ENCODE data around the gene PARP3. TPM values are rescaled to one million over a fixed set of nuclear protein-coding genes. Genes with fewer than 3 reads are reported as not detected.

PARP3 gene
- total RNA-seq, 1 donor from 2014 or later, result 9.9 TPM

DNA sequence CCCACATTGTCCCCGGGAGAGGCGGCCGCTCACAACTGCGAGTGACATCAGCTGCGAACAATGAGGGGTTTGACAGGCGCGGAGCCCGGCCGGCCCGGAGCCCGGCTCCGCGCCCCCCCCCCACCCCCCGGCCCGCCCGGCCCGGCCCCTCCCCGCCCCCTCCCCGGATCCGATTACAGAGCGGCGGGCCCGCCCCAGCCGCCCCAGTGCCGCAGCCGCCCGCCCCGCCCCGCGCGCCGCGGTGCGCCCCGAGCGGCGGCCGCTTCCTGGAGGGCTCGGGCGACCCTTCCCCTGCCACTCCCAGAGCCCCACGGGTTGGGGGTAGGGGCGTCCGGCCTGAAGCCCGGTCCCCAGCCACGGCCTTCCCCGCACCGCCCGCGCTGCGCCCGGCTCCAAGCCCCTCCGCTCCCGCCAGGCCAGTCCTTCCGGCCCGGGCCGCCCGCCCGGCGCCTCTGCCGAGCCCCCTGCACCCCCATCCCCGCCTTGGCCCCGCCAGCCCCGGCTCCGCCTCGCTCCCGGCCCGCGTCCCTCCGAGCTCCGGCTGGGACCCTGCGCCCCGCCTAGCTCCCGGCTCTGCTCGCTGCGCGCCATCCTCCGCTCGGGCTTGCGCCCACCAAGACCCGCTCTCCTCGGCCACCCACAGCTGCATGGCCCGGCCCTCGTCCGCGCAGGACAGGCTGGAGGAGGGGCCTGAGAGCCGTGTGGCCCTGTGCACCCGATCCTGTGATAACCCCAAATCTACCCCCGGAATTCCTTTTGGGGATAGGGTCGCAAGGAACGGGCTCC, 25.4 kb downstream of the PARP3 start, which contains the start of gene PCBP4:
Gene PCBP4, minus strand, starts transcription at position 71 of the 786 bp plus-strand sequence. CDS start 6,214 bp downstream, outside the sequence.
- peak; percentile 50 for DNase-seq

DNA sequence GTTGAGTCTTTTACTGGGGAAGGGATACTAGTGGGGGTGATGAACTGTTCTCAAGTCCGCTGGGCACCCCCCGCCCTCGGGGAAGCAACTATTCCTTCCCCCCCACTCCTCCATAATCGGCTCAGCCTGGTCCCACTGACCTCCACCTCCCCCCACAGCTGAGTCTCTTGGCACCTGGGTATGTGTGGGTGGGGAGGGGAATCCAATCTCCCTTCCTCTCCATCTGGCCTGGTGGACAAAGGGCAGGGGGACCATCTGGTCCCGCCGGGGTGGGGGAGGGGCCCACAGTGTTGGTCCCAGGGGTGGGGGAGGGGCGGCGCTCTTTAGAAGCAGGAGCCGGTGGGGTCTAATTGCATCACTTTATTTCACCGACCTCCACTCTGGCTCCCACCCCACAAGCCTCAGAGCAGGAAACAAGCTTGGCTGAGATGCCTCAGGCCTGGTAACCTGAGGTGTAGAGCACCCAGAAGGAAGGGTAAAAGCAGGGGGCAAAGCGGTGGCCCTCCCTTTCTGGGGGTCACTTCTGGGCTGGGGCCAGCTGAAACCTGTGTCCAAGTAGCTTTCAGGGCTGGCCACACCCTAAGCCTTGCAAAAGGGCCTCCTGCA, 26.1 kb downstream of the PARP3 start:
- peak; percentile 56 for DNase-seq

DNA sequence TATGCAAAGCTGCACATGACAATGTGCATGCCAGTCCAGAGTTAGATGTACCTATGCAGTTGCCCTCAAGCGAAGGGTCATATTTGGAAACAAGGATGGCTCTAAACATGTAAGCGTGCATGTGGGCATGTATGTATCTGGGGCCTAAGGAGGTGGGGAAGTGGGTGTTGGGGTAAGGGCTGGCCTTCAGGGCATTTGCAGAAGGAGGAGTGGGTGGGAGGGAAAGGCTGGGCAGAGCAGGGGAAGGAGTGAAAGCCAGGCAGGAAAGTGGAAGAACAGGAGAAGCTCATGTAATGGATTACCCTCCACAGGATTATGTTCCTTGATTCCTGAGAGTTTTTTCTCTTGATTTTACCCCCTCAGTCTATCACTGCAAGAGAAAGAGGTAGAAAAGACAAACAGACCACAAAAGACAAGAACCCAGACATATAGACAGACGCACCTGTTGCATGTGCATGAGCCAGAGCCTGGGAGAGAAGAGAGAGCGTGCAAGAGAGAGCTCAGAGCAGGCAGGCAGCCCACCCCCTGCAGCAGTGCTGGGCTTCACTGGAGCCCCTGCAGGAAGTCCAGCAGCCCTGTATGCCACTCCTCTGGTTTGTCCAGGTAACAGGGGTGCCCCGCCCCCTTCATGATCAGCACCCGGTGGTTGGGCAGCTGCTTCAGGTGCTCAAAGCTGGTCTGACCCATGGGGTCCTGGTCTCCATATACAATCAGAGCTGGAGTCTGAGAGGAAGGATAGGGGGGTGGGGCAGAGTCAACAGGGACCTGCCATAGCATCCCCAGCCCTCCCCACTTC, 26.9 kb downstream of the PARP3 start:
- peak; percentile 7 for DNase-seq

DNA sequence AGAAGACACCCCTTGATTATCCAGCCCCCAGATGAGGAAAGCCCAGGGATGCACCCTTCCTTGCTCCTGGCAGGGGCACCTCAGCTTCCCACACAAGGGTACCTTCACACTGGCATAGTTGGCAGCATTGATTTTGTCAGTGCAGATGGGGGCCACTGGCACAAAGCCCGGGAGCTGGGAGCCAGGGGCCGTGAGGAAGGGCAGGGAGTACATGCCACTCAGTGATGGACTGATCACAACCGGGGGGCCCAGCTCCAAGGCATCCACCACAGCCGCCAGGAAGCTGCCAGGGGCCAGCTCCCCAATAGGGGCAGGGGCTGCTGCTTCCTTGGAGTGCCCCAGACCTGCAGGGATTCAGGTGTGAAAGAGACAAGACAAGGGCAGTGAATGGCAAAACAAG, 27.7 kb downstream of the PARP3 start:
- no peak for DNase-seq

DNA sequence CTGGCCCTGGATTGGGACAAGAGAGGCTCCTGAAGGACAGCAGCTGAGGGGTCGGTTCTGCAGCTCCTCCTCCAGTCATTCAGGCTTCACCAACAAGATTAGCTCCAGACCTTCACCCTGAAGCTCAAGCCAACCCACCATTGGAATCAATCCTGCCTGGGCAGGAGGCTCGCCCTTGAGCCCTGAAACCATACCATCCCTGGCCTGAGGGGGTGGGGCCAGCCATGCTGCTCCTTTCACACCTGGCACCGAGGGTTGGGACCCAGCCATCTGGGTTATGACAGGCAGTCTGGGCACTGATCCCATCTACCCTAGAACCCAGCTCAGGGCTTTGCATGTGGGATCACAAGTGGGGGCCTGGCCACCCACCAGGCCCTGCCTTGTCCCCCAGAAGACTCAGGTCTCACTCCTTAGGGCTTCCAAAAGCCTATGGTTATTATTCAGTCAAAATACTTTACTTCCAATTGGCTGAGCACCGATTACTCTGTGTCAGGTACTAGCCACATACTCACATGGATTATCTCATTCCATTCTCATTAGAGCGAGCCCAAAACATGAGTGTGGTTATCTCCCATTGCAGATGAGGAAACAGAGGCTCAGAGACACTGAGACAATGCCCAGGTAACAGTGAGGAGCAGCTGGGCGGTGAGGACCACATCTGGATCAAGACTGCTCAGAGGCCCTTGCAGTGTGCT, 28.6 kb downstream of the PARP3 start:
- no peak for DNase-seq

DNA sequence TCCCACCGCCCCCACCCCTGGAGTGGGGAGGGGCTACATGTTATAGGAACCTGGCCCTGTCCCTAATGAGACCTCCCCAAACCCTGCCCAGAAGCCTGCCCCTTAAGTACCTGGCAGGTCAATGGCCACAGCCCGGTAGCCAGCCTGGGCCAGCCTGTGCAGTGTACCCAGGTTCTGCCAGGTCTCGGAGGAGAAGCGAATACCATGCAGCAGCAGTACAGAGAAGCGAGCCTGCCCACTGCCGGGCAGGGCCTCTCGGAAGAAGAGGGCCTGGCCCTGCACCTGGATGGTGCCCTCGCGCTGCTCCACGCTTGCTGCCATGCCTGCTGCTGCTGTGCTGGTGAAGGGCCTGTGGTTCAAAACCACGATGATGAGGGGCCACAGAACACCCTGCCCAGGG, 29.2 kb downstream of the PARP3 start:
- no peak for DNase-seq

DNA sequence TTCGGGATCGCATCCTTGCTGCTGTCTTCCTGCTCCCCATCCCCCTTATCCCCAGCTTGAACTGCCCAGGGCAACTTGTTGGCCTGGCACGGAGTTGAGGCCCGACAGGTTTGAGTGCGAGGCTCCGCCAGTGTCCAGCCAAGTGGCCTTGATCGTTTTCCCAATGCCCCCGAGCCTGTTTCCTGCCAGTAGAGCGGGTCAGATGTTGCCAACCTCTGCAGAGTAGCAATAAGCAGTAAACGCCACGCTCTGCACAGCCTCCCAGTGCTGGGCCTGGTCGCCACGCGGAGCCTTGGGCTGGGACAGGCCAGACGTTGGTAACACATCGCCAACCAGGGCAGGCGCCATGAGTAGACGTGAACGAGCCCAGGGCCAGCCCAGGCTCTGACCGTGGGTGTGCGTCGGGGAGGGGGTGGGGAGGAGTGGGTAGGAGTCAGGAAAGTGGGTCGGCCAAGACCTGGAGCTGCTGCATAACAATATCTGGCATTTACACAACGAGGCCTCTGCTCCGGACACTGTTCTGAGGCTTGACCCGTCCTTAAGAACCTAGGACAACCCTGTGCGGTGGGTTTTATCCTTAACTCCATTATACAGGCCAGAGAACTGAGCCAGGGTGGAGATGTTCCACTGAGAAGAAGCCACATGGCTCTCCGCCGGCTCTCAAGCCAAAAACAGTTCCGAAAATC, 32.3 kb downstream of the PARP3 start:
- DNase-seq, result no peak

DNA sequence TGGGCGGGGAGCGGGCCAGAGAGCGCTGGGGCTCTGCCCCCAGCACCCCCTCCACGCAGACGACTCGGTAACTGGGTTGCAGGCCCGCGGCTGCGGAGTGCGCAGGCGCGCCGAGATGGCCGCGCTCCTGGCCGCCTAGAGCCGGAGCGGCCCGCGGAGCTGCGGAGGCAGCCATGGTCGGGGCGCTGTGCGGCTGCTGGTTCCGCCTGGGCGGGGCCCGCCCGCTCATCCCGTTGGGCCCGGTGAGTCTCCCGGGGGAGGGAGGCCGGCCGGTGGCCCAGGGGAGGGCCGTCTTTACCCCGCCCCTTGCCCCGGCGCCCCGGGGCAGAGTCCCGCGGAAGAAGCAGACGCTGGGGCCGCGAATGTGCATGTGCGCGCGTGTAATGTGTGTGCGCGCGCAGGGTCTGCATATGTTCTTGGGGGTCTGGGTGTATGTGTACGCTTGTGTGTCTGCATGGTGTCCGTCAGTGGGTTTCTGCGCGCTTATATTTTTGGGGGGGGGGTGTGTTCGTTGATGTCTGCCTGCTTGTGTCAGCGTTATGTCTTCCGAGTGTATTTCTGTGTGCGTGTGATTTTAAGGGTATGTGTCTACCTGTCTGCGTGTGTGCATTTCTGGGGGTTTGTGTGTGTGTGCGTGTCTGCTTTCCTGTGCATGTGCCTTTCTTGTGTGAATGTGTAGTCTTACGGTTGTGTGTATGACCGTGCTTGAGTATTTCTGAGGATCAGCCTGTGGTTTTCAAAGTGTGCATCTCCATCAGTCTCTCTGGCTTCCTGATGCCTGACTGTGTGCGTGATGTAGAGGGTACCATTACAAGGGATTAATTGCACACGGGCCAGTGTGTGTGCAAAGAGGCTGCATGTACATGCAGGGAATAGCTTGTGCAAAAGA, 33.0 kb downstream of the PARP3 start, which contains the start of gene ABHD14A:
Gene ABHD14A, plus strand, starts transcription at position 102 of the 889 bp plus-strand sequence. Its CDS starts 72 bp downstream, at position 174.
- peak; percentile 75 for DNase-seq

DNA sequence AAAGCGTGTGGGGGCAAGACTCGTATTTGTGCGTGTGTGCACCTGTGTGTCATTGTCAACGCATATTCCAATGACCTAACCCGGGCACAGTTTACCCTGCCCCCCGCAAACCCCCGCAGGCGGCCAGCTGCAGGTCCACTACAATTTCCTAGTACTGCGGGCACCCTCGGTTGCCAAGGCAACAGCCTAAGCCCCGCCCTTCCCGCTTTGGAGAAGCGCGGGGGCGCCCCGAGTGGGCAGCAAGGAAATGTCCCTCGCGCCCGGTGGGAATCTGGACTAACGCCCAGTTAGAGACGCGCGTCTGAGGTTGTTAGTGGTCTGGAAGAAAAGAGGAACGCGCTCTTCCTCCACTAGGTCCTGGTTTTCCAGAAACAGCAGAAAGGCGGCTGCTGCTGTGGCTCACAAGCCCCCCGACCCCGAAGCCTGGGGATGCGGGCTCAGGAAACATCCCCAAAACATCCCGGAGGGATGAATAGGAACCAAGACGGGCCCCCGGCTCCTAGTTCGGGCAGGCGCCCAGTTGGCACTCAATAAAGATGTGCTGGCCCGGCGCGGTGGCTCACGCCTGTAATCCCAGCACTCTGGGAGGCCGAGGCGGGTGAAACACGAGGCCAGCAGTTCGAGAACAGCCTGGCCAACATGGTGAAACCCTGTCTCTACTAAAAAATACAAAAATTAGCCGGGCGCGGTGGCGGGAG, 33.8 kb downstream of the PARP3 start:
- peak; percentile 67 for DNase-seq

DNA sequence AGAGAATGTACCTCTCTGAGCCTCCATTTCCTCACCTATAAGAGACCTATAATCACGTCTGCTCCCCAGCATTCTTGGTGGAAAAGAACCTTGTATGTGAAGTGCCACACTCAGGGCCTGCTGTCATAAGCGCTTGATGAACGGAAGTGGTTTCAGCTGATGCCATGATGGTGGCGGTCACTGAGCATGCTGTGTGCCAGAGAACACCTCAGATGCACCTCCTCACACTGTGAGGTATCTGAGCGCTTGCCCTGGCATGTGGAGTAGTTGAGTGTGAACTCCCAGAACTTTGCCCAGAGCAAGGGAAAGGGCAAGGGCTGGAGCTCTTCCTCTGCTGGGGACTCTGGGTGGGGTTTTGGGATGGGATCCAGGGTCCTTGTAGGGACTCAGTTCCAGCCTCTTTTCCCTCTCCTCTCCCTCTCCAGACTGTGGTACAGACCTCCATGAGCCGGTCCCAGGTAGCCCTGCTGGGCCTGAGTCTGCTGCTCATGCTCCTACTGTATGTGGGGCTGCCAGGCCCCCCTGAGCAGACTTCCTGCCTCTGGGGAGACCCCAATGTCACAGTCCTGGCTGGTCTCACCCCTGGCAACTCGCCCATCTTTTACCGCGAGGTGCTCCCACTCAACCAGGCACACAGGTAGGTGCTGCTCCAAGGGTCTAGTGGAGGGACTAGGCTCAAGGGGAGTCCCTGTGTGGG, 35.4 kb downstream of the PARP3 start:
- DNase-seq, result no peak

DNA sequence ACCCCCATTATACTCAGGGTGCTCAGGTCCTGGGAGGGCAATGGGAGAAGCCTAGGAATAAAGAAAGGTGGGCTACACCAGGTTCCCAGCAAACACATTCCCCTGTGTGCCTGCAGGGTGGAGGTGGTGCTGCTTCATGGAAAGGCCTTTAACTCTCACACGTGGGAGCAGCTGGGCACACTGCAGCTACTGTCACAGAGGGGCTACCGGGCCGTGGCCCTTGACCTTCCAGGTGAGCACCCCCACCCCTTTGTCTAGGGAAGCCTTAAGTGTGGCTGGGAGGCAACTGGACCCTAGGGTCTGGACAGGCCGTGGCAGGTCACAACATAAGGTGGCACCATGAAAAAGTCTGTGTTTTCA, 36.0 kb downstream of the PARP3 start:
- no peak for DNase-seq

DNA sequence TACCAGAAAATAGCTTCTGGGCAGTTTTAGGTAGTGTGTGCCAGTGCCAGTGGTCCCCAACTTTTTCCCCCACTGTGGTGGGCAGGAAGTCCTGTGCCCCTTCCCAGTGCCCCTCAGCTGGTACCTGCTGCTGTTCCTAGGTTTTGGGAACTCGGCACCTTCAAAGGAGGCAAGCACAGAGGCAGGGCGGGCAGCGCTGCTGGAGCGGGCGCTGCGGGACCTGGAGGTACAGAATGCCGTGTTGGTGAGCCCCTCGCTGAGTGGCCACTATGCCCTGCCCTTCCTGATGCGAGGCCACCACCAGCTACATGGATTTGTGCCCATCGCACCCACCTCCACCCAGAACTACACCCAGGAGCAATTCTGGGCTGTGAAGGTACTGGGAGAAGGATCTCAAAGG, 38.1 kb downstream of the PARP3 start:
- DNase-seq, result no peak

DNA sequence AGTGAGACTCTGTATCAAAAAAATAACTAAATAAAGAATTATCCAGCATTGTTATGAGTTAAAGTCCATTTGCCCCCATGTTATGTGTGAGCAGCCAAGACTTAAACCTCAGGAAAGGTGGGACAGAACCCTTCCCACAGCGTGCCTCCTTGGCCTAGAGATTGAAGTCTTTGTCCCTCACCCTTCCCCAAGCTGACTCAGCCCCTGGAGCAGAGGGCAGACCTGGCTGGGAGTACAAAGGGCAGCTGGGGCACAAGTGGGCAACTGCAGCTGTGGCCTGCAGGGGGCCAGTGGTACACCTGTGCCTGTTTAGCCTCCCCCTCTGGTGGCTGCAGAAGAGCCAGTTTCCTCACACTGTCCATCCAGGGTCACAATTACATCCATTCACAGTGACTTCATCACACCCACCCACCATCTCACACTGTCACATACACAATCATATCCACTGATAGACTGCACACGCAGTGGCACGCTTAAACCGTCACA, 40.2 kb downstream of the PARP3 start:
- DNase-seq, result peak; percentile 61

DNA sequence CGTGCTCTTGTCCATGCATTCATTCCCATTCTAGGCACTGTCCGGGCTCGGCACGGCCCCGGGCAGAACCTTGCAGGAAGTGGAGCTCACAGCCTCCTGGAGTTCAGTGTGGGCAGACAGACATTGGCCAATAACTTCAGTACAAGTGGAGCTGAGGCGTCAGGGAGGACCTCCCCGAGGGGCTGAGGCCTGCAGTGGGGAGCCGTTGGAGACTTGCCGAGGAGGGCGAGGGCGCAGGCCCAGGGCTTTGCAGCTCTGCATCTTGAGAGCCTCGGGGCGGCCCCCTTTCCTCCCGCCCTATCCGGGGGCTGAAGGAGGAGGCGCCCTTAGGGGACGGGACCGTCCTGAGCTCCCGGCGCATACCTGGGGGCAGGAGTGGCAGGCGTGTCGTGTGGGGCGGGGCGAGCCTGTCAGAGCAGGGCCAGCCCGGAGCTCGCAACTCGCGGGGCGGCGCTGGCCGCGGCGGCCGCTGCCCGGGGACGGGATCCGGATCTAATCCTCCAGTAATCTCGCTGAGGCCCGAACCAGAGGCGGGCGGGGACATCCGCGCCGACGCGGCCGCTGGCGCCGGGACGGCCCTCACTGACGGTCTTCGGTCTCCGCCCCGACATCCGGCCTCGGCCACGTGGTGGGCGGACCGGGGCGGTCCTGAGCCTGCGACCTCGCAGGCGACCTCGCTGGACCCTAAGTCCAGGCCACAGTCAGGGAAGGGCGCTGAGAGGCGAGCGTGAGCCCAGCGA, 40.8 kb downstream of the PARP3 start, which contains the start of gene ACY1:
Gene ACY1, plus strand, starts transcription at position 698 of the 740 bp plus-strand sequence. CDS start 530 bp downstream, outside the sequence.
- DNase-seq, result peak; percentile 87

DNA sequence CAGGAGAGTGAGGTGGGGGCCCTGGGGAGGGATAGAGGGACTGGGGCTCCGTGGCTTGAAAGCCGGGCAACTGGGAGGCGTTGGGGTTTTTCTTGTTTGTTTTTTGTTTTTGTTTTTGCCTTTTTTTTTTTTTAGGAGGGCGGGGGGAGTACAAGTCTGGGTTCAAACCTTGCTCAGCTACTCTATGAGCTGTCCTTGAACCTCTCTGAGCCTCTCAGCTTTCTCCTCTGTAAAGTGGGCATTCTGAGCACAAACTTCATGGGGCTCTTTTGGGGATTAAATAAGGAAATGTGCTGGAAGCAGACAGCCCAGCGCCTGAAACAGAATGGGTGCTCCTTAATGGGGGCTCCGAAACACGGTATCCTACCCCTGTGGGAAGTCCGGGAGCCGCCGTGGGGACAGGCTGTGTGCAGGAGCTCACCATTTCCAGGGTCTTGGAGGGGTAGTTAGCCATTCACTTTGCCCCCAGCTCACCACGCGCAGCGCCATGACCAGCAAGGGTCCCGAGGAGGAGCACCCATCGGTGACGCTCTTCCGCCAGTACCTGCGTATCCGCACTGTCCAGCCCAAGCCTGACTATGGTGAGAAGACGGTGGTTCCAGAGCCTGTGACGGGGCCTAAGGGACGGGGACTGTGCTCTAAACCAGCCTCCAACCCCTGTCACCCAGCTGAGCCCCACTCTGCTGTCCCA, 41.6 kb downstream of the PARP3 start:
- no peak for DNase-seq

DNA sequence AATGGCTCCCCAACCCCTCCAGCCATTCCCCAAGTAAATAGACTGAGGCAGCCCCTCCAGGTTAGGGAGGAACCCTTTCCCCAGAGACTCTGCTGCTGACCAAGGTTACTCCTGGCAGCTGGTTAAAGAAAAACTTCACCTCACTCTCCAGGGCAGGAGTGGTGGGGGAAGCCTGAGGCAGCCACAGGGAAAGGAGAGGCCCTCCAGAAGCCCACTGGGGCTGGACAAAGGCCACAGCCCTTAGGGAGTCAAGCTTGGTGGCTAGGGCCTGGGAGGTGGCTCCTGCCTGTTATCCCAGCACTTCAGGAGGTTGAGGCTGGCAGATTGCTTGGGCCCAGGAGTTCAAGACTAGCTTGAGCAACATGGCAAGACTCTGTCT, 42.1 kb downstream of the PARP3 start:
- DNase-seq, result no peak

DNA sequence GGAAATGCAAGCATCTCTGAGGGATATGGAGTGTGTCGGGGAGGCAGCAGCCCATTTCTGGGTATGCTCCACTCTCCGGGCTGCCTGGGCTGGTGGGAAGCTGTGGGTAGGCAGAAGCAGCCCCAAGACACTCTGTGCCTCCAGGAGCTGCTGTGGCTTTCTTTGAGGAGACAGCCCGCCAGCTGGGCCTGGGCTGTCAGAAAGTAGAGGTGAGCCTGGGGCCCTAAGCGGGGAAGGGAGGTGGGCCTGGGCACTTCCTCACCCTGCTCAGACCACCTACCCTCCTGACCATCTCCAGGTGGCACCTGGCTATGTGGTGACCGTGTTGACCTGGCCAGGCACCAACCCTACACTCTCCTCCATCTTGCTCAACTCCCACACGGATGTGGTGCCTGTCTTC, 42.9 kb downstream of the PARP3 start:
- DNase-seq, result no peak

All from dermis blood vessel endothelial cell (primary cell).